GM19395 (cell line): ENCODE data around the gene NSUN2.

ENCODE experiments used
- ATAC-seq: cut with Tn5 transposase; IDR thresholded peaks from one replicate; pipeline ENCODE4 v1.9.1; 2021; ENCODE audit warnings: mild to moderate bottlenecking, moderate library complexity; ENCODE audit not compliant: unreplicated experiment

NSUN2 gene

DNA sequence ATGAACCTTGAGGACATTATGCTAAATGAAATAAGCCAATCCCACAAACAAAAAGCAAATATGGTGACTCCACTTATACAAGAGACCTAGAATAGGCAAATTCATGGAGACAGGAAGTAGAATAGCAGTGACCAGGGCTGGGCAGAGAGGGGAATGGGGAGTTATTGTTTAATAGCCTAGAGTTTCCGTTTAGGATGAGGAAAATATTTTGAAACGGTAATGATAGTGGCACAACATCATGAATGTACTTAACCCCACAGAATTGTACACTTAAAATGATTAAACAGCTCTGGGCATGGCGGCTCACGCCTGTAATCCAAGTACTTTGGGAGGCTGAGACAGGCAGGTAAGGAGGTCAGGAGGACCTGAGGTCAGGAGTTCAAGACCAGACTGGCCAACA, 65.8 kb downstream of the NSUN2 start:
- ATAC-seq, result no peak

DNA sequence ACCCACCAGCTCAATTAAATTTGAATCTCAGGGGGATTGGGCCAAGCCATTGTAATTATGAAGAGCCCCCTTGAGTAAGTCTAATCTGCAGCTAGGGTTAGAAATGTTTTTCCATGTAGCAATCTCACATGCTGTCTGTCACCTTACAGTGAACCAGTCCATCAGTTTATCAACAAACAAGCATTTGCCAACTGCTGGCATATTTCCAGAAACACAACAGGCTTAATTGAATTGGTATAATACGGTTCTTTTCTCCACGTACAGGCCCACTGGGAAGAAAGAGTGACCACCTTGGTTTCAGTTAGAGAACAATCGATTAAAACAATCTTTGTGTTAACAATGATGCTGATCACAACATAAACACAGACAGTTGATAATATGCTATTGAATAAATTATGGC, 67.4 kb downstream of the NSUN2 start:
- no peak for ATAC-seq

DNA sequence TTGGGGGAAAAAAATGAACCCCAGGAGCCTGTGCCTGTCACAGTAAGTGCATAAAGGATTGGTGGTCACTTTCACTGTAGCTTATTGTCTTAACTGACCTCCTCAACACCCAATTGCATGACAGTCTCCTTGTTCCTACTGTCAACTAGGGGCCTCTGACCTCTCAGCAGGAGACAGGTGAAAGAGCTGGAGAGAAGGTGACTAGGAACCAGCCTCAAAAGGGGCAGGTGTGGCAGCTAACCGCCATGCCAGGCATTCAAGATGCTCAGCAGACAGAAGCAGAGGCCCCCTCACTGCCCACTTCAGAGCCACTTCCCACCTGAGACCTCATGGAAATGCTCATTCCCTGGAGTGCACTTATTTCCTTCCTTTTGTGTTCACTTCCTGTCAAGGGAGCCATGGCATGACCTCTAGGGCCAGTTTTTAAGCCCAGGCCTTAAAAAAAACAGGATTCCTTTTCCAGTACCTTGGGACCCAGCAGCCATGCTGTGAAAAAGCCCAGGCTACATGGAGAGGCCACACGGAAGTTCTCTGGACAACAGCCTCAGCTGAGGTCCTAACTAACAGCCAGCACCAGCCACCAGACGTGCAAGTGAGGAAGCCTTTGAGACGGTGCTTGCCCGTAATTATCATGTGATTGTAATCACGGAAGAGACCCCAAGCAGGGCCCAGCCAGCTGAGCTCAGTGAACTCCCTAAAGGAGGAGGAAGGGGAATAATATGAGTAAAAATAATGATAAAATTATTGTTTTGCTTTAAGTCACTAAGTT, 74.9 kb downstream of the NSUN2 start:
- ATAC-seq, result no peak

DNA sequence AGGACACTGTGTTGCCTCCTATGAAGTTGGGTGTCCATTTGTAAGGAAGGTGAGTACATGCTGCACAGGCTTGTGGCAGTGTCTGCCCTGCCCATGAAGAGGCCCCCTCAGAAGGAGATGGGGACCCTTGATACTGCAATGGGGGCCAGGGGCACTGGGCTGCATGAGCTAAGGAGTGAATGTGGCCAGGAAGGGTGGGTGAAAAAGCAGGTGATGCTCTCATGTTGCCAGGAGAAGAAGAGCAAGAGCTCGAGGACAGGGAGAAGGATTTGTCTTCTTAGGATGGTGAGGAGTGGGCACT, 76.1 kb downstream of the NSUN2 start:
- no peak for ATAC-seq

DNA sequence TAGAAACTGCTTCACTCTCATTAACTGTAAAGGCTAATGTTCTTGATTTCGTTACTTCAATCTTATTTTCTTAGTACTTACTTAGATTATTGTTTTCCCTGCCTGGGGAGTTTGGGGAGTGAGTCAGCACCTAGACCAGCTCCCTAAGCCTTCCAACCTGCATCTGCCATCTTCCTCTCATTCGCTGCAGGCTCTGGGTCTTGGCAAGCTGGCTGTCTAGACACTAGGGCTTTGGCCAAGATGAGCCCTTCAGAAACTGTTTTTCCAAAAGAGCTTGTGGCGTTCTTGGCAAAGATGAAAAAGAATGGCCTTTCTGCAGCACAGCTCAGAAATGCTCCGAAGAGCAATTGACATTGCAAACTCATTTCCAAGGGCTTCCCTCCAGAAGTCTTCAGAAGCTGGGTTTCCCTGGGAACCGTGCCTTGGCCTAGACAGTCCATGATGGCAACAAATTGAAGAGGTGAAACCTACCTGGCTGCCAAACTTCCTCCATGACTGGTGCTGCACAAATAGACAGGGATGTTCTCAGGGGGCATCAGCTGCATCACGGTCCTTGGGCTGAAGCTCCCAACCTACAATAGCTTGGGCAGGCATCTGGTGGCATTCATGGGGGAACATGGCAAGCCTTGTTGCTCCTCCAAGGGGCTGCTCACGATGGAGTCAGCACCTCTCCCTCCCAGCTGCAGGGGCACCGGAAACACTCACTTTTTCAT, 76.6 kb downstream of the NSUN2 start:
- ATAC-seq, result no peak

DNA sequence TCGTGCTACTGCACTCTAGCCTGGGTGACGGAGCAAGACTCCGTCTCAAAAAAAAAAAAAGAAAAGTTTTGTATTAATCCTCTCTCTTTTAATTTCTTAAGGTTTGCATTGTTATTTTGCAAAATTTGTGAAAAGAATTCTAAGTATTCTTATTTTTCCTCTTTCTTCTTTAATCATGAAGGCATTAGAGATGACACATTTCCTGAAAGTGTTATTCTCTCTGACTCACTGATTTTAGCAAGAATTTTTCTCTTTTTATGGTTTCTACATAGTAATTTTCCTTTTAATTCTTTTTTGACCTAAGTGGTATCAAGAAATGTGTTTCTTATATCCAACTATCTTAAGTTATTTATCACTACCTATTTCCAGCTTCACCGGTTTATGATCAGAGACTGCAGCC, 78.0 kb downstream of the NSUN2 start:
- ATAC-seq, result no peak

DNA sequence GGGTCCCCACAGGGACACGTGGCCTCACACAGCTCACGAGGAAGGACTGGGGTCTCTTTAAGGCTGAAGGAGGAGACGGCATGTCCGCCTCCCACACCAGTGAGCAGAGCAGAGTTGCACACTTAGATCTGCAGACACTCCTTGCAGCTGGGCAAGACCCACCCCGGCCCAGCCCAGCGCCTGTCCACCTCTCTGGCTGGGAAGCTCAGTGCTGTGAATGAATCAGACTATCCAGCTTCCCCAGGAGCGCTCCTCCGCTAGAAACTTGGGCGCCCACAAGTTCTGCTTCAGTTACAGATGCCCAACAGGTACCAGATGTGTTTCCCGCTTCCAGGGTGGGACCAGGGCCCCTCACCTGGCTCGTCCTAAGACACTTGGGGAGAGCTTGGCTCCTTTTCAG, 78.9 kb downstream of the NSUN2 start:
- ATAC-seq, result no peak

DNA sequence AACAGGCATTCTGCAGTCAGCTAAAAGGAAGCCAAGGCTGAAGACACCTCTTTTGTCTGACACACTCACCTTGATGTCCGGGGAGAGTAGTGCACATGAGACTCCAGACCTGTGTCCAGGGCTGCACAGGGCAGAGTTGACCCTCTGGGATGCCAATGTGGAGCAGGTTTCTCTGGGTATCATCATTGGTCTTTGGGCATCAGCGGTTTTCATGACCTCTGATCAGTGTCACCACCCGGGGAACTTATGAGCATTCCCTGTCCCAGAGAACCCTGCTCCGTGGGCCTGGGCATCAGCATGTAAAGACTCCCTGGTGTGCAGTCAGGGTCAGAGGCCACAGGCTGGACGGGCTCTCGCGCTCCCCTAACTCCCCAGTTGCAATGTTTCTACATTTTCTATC, 80.2 kb downstream of the NSUN2 start:
- no peak for ATAC-seq

DNA sequence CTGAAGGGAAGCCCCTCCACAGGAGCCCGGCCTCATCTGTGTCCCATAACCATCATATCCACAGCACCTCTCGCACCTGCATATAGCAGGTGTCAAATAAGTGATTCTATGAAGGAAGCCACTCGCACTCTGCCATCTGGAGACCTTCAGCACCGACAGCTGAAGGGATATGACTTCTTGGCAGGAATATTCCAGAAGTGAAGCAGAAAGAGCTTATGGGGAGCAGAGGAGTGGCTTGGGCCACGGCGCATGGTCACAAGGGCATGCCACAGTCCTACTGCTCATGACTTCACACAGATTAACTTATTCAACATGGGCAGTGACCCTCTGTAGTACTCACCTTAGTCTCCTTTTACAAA, 80.9 kb downstream of the NSUN2 start:
- ATAC-seq, result no peak

DNA sequence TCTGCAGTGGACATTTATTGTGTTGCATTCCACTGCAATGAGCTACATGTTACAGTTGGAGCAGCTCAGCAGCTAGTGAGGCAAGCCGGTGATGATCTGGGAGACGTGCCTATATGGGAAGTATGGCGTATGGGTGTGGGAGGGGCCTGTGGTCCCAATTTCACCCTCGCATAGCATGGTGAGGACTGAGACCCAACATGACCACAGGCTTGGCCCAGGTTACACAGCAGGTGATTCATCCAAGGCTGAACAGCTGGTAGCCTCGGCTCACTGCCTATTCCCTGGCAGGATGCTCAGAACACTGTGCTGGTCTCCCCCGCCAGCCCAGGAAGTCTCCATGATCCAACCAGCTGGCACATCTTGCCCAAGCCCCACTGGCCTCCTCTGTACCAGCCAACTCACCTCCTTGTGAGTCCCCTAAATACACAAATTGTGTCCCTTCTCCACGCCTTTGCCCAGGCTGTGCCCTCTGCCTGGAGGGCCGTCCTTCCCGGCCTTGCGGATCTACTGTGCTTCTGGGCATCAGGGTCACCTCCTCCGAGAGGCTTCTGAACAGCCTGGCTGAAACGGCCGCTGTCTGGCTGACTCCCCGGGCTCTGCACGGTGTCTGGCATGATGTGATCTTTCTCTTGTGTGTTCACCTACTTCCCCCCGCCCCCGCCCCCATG, 81.4 kb downstream of the NSUN2 start:
- no peak for ATAC-seq

DNA sequence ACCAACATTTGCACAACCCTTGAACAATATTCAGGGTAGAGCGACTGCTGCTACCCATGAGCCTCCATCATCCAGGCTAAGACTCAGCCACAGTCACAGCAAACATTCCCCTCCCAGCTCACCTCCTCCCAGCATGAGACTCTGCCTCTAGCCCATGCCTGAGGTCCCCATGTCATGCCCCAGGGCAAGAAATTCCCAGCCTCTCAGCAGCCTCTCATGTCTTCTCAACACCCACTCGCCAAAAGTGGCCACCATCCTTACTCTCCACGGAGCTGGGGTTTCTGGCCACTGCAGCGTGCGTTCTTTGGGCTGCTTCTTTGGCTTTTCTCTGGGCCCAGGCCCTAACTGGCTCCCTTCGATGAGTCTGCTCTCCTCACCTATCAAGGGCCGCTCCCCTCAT, 82.2 kb downstream of the NSUN2 start:
- ATAC-seq, result no peak
